Ureter (tissue), 1 donor: ENCODE data around the gene SERPINB7. TPM values are rescaled to one million over a fixed set of nuclear protein-coding genes. Genes with fewer than 3 reads are reported as not detected.

Source experiments
- DNase-seq: peaks from one replicate; pipeline ENCODE4 v3.0.0-alpha.2; 2020; ENCODE audit warnings: low spot score
- total RNA-seq: library from RNA; stranded (reverse); gene quantifications from one replicate; pipeline ENCODE4 v1.2.4, GENCODE V29; 2023
- donor health status: DM: yes; HTN: yes; CAD: no.

Gene SERPINB7
- total RNA-seq, 1 donor from 2014 or later: not detected

DNA sequence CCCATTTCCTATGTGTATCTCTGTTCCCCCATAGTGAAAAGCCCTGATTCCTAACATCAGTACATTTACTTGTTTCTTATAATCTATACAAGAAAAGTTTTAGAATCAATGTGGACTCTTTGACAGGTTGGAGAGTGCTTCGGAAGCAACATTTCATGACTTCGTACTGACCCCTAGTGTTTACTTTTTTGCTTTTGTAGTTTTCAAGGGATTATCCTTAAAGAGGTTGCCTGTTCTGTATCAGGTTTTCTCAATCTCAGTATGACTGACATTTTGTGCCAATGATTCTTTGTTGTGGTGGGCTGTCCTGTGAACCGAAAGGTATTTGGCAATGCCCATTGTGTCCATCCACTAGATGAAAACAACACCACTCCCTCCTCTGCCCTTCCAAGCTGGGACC lies 69.0 kb downstream of the SERPINB7 start:
- no peak for DNase-seq

DNA sequence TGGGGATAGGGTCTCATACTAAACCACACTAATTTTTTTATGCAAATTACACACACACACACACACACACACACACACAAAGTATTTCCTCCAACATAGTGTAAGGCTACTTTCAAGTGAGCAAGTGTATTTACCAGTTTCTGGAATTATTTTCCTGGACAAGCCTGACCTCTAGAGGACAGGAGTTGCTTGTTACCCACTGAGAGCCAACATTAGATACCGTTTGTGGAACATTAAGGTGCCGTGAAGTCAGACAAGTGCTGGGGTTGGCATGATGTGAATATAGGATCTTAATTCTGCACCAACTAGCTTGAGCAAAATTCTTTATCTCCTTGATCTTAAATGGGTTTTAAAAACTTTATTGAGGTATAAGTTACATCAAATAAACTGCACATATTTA lies 72.9 kb downstream of the SERPINB7 start:
- DNase-seq: no peak

DNA sequence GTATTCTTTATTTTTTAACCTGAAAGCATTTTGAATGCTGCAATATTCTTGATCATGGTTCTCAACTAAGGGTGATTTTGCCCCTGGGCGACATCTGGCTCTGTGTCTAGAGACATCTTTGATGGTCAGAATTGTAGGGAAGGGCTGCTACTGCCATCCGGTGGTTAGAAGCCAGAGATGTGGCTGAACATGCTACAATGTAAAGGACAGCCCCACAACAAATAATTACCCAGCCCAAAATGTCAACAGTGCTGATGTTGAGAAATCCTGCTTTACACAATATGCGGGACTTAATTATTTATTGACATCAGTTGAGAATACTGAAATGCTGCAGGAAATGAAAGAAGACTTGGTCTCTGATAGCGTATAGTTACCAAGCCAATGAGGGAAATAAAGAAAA lies 74.8 kb downstream of the SERPINB7 start:
- no peak for DNase-seq

DNA sequence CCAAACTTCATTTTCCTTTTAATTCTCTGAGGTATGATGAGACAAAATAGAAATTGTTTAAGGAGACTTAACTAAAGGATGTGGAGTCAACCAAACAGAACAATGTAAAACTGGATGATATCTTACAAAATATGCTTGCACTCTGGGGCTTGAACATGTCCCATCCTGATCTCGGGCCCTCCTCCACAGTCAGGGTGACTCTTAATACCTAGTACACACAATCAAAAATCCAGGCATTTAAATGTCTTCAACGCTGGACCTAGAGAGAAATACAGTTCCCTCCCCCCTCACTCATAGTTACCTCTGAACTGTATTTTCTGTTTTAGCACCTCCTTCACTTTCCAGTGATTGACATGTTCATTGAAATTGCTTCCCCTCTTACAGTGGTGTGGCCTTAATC lies 75.4 kb downstream of the SERPINB7 start:
- DNase-seq: no peak

Other genes starting within 250 kb of the SERPINB7 start
- gene SERPINB12, start 233.0 kb upstream of the SERPINB7 start, total RNA-seq: not detected
- gene SERPINB13, start 188.1 kb upstream of the SERPINB7 start, total RNA-seq: not detected
- gene SERPINB4, start 131.2 kb upstream of the SERPINB7 start, total RNA-seq: not detected
- gene SERPINB3, start 113.5 kb upstream of the SERPINB7 start, total RNA-seq: not detected
- not detected for gene SERPINB11, start 72.5 kb upstream of the SERPINB7 start, total RNA-seq
- gene SERPINB2, start 112.3 kb downstream of the SERPINB7 start, total RNA-seq: not detected
- not detected for gene SERPINB10, start 132.5 kb downstream of the SERPINB7 start, total RNA-seq
- gene HMSD, start 173.9 kb downstream of the SERPINB7 start, total RNA-seq: not detected
- gene SERPINB8, start 194.7 kb downstream of the SERPINB7 start, total RNA-seq: 22.0 TPM